Vagina (tissue), 2 donors: Measurements from ENCODE around the gene GMCL2. TPM values are rescaled to one million over a fixed set of nuclear protein-coding genes. Genes with fewer than 3 reads are reported as not detected.

Experiments
- DNase-seq, 2 donors: peaks; one replicate each; pipeline ENCODE4 v3.0.0-alpha.2; 2017; ENCODE audit errors: extremely low spot score in 2 of 2
- H3K27ac ChIP-seq: fragments of 200-600 bp; sonication (generic); one replicate; pipeline ENCODE4 v1.5.1; 2019
- H3K27me3 ChIP-seq: fragments of 200-600 bp; sonication (generic); one replicate; pipeline ENCODE4 v1.5.1; 2019
- H3K36me3 ChIP-seq, 2 donors: fragments of 200-600 bp; sonication (generic); one replicate each; pipeline ENCODE4 v1.5.1; 2017 to 2019
- H3K4me1 ChIP-seq: fragments of 200-600 bp; sonication (generic); one replicate; pipeline ENCODE4 v1.5.1; 2019
- H3K4me3 ChIP-seq, 2 donors: fragments of 200-600 bp; sonication (generic); 1 replicate in 1 of 2; 2 replicates in 1 of 2; pipeline ENCODE4 v1.5.1; 2016 to 2019
- H3K9me3 ChIP-seq: fragments of 200-600 bp; sonication (generic); one replicate; pipeline ENCODE4 v1.5.1; 2019
- POLR2A ChIP-seq, 2 donors: fragments of 450-650 bp; IDR thresholded peaks; one replicate each; pipeline ENCODE4 v1.6.1; 2017; ENCODE audit warnings: antibody characterized with exemption in 2 of 2, mild to moderate bottlenecking in 2 of 2, moderate library complexity in 2 of 2
- POLR2AphosphoS5 ChIP-seq, 2 donors: sonication (generic); formaldehyde crosslinking; IDR thresholded peaks; one replicate each; pipeline ENCODE4 v1.9.0; 2017; ENCODE audit warnings: antibody characterized with exemption in 2 of 2, mild to moderate bottlenecking in 2 of 2, low read depth in 1 of 2; ENCODE audit not compliant: insufficient read depth in 1 of 2
- intact Hi-C: fragments of 100-400 bp; cut with DNase I; formaldehyde crosslinking; loops from one replicate; pipeline ENCODE4 v1.15.1; 2023
- total RNA-seq: library from RNA; depleted of rRNA; stranded (reverse); fragments of >200 nt; gene quantifications from one replicate; pipeline ENCODE4 v1.2.3, GENCODE V29; 2016
- TF ChIP-seq, protein P1 (sequence below), 3 experiments: fragments of 450-650 bp in 2 of 3; fragments of 200-600 bp in 1 of 3; sonication (generic) in 1 of 3; IDR thresholded peaks; one replicate each; pipeline ENCODE4 v1.5.1; 2017 to 2019; ENCODE audit warnings: antibody characterized with exemption in 3 of 3, mild to moderate bottlenecking in 2 of 3, moderate library complexity in 2 of 3

Gene GMCL2
- total RNA-seq, 1 donor from 2014 or later = not detected

DNA sequence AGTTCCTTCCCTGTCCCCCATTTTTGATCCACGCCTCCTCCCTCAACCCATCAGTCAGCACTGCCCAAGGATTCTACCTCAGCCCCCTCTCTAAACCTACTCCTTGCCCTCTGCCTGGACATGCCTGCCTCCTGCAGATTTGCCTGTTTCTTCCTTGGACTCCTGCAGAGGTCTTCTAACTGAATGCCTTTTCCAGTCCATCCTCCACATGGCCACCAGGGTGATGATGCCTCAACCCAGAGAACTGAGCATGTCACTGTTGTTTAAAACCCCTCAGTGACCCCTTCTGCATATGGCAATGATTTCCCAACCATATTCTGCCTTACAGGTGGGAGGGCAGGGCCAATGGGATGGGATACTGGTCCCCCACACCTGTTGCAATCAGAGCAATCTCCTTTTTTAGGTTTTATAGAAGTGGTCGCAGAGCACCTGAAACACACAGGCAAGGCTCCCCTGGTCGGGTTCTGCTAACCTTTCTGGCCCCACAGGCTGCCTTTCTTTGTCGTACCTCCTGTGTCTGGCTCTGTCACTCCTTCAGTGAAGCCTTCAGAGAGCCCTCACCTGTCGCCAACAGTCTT is 36.1 kb upstream of the GMCL2 start:
- TF ChIP-seq POLR2AphosphoS5 (IDR thresholded peaks at IDR 0.05; ENCODE audit: insufficient read depth in 1 of 2, low read depth in 1 of 2) (no peak), POLR2A (IDR thresholded peaks at IDR 0.05) (no peak)
- TF ChIP-seq, protein P1, sequence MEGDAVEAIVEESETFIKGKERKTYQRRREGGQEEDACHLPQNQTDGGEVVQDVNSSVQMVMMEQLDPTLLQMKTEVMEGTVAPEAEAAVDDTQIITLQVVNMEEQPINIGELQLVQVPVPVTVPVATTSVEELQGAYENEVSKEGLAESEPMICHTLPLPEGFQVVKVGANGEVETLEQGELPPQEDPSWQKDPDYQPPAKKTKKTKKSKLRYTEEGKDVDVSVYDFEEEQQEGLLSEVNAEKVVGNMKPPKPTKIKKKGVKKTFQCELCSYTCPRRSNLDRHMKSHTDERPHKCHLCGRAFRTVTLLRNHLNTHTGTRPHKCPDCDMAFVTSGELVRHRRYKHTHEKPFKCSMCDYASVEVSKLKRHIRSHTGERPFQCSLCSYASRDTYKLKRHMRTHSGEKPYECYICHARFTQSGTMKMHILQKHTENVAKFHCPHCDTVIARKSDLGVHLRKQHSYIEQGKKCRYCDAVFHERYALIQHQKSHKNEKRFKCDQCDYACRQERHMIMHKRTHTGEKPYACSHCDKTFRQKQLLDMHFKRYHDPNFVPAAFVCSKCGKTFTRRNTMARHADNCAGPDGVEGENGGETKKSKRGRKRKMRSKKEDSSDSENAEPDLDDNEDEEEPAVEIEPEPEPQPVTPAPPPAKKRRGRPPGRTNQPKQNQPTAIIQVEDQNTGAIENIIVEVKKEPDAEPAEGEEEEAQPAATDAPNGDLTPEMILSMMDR (IDR thresholded peaks at IDR 0.05) = no peak
- intact Hi-C loops = no loop called here
- peaks cover 0 to 40% of the 10 kb centered on the region in 2 donors for H3K36me3 ChIP-seq
- no peak overlapping the region for H3K27ac ChIP-seq
- no peak for DNase-seq
- H3K9me3 ChIP-seq = no peaks in the 10 kb centered on the region
- no peak overlapping the region for H3K4me3 ChIP-seq
- H3K4me1 ChIP-seq = no peaks in the 10 kb centered on the region
- H3K27me3 ChIP-seq = no peaks in the 10 kb centered on the region

DNA sequence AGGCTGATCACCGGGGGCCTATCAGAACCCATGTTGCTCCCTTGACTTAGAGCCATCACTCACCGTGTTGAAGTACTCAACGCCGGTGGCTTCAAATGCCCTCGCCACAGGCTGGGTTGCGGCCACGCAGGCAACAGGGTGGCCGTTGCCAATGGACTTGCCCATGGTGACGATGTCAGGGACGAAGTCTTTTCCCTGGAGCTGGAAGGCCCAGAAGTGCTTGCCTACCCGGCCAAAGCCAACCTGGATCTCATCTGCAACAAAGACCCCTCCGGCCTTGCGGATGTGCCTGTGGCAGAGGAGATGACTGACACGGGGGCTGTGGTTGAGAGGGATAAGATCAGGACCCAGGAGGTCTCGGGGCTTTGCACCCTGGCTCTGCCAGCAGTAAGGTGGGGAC is 35.1 kb upstream of the GMCL2 start:
- Histone ChIP-seq H3K4me1 (no peaks in the 10 kb centered on the region), H3K4me3 (no peak overlapping the region), H3K36me3 (peaks cover 0 to 32% of the 10 kb centered on the region in 2 donors), H3K27me3 (no peaks in the 10 kb centered on the region), H3K27ac (no peak overlapping the region), H3K9me3 (no peaks in the 10 kb centered on the region)
- intact Hi-C loops = no loop called here
- DNase-seq = no peak
- TF ChIP-seq POLR2AphosphoS5 (IDR thresholded peaks at IDR 0.05; ENCODE audit: insufficient read depth in 1 of 2, low read depth in 1 of 2) = no peak
- TF ChIP-seq, protein P1 (IDR thresholded peaks at IDR 0.05) = no peak
- no peak for TF ChIP-seq POLR2A (IDR thresholded peaks at IDR 0.05)

DNA sequence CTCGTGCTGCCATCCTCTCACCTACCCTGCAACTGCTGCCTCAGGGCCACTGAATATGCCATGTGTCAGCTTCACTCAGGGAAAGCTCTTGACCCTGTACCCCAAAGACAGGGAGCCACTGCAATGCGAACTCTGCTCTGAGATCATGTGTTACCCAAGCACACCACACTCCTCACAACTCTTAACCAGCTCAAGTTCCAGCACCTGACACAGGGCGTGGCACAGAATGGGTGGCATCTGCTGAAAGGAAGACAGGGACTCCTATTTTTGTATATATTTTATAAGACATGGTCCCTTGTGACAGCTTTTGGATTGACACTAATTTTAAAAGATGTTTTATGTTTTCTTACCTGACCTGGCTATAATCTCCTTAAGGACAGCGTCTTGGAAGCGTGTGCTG is 34.7 kb upstream of the GMCL2 start:
- H3K27ac ChIP-seq = no peak overlapping the region
- TF ChIP-seq POLR2AphosphoS5 (IDR thresholded peaks at IDR 0.05; ENCODE audit: insufficient read depth in 1 of 2, low read depth in 1 of 2) (no peak), POLR2A (IDR thresholded peaks at IDR 0.05) (no peak)
- TF ChIP-seq, protein P1 (IDR thresholded peaks at IDR 0.05) = no peak
- intact Hi-C loops = no loop called here
- H3K4me1 ChIP-seq = no peaks in the 10 kb centered on the region
- no peaks in the 10 kb centered on the region for H3K27me3 ChIP-seq
- peaks cover 0 to 28% of the 10 kb centered on the region in 2 donors for H3K36me3 ChIP-seq
- no peak for DNase-seq
- H3K9me3 ChIP-seq = no peaks in the 10 kb centered on the region
- no peak overlapping the region for H3K4me3 ChIP-seq

DNA sequence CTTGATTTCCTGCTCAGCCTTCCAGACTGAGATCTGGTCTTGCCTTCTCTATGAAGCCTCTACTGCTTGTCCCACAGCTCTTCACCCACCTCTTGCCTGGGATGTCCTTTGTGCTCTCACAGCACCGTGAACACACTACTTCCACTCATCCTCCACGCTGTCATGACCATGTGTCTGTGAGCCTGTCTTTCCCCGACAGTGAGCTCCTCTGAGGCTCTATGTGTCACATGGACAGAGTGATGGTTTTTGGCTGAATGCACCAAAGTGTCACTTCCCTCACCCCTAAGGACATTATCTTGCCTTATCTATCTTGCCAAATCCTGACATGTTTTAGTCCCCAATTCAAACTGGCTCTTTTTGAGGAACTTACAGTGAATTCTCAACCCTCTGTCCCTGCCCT is 34.1 kb upstream of the GMCL2 start:
- intact Hi-C loops = no loop called here
- TF ChIP-seq, protein P1 (IDR thresholded peaks at IDR 0.05) = no peak
- TF ChIP-seq POLR2A (IDR thresholded peaks at IDR 0.05) (no peak), POLR2AphosphoS5 (IDR thresholded peaks at IDR 0.05; ENCODE audit: insufficient read depth in 1 of 2, low read depth in 1 of 2) (no peak)
- H3K4me1 ChIP-seq = no peaks in the 10 kb centered on the region
- H3K9me3 ChIP-seq = no peaks in the 10 kb centered on the region
- no peaks in the 10 kb centered on the region for H3K27me3 ChIP-seq
- H3K36me3 ChIP-seq = peaks cover 0 to 28% of the 10 kb centered on the region in 2 donors
- no peak overlapping the region for H3K4me3 ChIP-seq
- DNase-seq = no peak
- no peak overlapping the region for H3K27ac ChIP-seq

DNA sequence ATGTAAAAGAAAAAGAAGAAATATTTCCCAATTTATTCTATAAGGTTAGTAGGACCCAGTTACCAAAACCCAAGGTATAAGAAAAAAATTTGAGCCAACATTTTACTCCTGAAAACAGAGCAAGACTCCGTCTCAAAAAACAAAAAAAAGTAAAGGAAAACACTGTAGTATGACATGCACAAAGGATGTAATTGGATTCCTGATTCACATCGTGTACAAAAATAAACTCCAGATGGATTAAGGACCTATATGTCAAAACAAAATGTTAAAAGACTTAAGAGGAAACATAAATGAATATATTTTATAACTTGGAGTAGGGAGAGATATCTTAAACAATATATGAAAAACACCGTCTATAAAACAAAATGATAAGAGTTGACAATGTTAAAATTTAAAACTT is 31.7 kb upstream of the GMCL2 start:
- no peak for DNase-seq
- Histone ChIP-seq H3K36me3 (peaks cover 0 to 39% of the 10 kb centered on the region in 2 donors), H3K9me3 (no peaks in the 10 kb centered on the region)

More for the DNA sequence above, 31.7 kb upstream of the GMCL2 start:
- intact Hi-C loops = no loop called here
- H3K4me1 ChIP-seq = peaks cover 8% of the 10 kb centered on the region
- no peaks in the 10 kb centered on the region for H3K27me3 ChIP-seq
- TF ChIP-seq POLR2AphosphoS5 (IDR thresholded peaks at IDR 0.05; ENCODE audit: insufficient read depth in 1 of 2, low read depth in 1 of 2) = no peak
- TF ChIP-seq, protein P1 (IDR thresholded peaks at IDR 0.05) = no peak
- no peak for TF ChIP-seq POLR2A (IDR thresholded peaks at IDR 0.05)
- no peak overlapping the region for H3K4me3 ChIP-seq
- H3K27ac ChIP-seq = no peak overlapping the region
